AG04449 (cell line): ENCODE data around the gene SORD.
"Not testable (repeated sequence)": the region's sequence is repeated elsewhere in the genome, so short reads cannot be mapped to it uniquely, and the experiment has no call there.

ENCODE experiments used
- CTCF ChIA-PET: fragments of 350-600 bp; formaldehyde crosslinking; extraction: SDS; loops from one replicate; lab custom pipeline; 2021; ENCODE audit warnings: antibody characterized with exemption; lab: Yijun Ruan, JAX
- POLR2A ChIA-PET: fragments of 400-600, 350-600 bp; formaldehyde crosslinking; extraction: SDS; loops from one replicate; lab custom pipeline; 2020; ENCODE audit warnings: antibody characterized with exemption, inconsistent platforms; lab: Yijun Ruan, JAX
- DNase-seq: peaks from one replicate; pipeline ENCODE4 v3.0.0-alpha.2; 2010; ENCODE audit warnings: low read depth, low spot score
- H3K4me3 ChIP-seq: 2 replicates; pipeline ENCODE4 v1.5.1; 2011; ENCODE audit warnings: low read depth, mild to moderate bottlenecking, control low read depth, low read length
- TF ChIP-seq, protein P1 (sequence below): IDR thresholded peaks from one replicate; pipeline ENCODE4 v1.5.1; 2011; ENCODE audit warnings: mild to moderate bottlenecking, moderate library complexity, low read length, control low read depth, inconsistent platforms; ENCODE audit not compliant: insufficient read depth; ENCODE audit errors: missing control alignments

SORD gene

GRCh38 chr15:44999105-44999504 is 23.9 kb upstream of the SORD start:
- TF ChIP-seq, protein P1, sequence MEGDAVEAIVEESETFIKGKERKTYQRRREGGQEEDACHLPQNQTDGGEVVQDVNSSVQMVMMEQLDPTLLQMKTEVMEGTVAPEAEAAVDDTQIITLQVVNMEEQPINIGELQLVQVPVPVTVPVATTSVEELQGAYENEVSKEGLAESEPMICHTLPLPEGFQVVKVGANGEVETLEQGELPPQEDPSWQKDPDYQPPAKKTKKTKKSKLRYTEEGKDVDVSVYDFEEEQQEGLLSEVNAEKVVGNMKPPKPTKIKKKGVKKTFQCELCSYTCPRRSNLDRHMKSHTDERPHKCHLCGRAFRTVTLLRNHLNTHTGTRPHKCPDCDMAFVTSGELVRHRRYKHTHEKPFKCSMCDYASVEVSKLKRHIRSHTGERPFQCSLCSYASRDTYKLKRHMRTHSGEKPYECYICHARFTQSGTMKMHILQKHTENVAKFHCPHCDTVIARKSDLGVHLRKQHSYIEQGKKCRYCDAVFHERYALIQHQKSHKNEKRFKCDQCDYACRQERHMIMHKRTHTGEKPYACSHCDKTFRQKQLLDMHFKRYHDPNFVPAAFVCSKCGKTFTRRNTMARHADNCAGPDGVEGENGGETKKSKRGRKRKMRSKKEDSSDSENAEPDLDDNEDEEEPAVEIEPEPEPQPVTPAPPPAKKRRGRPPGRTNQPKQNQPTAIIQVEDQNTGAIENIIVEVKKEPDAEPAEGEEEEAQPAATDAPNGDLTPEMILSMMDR, result no peak
- DNase-seq, result no peak
- H3K4me3 ChIP-seq, result no peak overlapping the region
- ChIA-PET POLR2A (no interaction called here), CTCF (no interaction called here)

GRCh38 chr15:45001180-45001579 is 21.8 kb upstream of the SORD start:
- DNase-seq, H3K4me3 ChIP-seq, CTCF ChIA-PET, POLR2A ChIA-PET: not testable (repeated sequence)

DNA sequence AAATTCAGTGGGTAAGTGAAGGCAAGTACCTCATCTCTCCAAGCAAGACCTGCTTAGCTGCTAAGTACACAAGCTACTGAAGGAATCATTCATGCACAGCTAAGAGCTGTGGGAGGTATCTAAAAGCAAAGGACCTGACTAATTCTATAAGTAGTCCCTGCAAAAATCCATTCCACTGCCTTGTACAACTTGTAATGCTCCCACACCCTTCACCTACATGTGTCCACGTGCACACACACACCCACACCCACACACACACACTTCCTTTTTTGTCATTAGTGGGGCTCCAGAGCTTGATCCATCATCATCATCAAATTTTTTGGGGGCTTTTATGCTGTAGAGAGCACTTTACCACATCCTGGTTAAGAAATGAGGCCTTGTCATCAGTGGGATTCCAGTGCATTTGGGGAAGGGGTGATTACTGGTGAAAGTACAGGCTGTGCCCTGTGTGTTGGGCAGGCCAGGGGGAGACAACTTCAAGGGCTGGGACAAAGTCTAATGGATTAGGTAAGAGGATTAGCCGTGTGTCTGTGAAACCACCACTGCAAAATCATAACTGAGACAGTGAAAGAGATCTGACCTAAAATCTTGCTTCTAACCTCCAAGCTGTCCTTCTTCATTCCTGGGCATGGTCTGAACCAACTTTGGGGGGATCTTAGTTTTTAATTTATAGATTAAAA is 19.1 kb upstream of the SORD start:
- CTCF ChIA-PET, POLR2A ChIA-PET, H3K4me3 ChIP-seq, DNase-seq: not testable (repeated sequence)

GRCh38 chr15:45004590-45005175 is 18.3 kb upstream of the SORD start:
- DNase-seq, CTCF ChIA-PET, H3K4me3 ChIP-seq, POLR2A ChIA-PET: not testable (repeated sequence)

DNA sequence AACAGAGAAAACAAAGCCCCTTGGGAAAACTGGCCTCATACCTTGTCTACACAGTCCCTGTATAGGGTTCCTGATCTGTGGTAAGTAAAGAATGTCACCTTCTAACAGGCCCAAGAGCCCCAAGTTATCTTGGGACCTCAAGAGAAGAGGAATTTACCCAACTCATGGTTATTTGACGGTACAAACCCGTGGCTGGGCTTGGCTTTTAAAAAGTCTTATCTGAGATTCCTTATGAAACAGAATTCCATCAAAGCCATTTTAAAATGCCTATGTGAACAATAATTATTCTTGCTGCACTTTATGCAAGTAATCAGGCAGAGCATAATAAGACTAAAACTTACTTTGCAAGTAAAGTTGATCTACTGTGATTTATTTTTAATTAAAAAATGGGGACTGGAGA is 13.9 kb upstream of the SORD start:
- POLR2A ChIA-PET, result no interaction called here
- CTCF ChIA-PET, result no interaction called here
- H3K4me3 ChIP-seq, result no peak overlapping the region
- no peak for DNase-seq
- TF ChIP-seq, protein P1, result no peak

DNA sequence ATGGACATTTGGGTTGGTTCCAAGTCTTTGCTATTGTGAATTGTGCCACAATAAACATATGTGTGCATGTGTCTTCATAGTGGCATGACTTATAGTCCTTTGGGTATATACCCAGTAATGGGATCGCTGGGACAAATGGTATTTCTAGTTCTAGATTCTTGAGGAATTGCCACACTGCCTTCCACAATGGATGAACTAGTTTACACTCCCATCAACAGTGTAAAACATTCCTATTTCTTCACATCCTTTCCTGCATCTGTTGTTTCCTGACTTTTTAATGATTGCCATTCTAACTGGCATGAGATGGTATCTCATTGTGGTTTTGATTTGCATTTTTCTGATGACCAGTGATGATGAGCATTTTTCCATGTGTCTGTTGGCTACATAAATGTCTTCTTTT is 7.9 kb upstream of the SORD start:
- CTCF ChIA-PET, DNase-seq, H3K4me3 ChIP-seq, POLR2A ChIA-PET: not testable (repeated sequence)

DNA sequence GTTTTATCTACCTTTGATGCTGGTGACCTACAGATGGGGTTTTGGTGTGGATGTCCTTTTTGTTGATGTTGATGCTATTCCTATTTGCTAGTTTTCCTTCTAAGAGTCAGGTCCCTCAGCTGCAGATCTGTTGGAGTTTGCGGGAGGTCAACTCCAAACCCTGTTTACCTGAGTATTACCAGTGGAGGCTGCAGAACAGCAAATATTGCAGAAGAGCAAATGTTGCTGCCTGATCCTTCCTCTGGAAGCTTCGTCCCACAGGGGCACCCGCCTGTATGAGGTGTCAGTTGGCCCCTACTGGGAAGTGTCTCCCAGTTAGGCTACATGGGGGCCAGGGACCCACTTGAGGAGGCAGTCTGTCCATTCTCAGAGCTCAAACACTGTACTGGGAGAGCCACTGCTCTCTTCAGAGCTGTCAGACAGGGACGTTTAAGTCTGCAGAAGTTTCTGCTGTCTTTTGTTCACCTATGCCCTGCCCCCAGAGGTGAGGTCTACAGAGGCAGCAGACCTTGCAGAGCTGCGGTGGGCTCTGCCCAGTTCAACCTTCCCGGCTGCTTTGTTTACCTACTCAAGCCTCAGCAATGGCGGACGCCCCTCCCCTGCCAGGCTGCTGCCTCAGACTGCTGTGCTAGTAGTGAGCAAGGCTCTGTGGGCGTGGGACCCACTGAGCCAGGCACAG is 2.6 kb upstream of the SORD start:
- DNase-seq, POLR2A ChIA-PET, H3K4me3 ChIP-seq, CTCF ChIA-PET: not testable (repeated sequence)

DNA sequence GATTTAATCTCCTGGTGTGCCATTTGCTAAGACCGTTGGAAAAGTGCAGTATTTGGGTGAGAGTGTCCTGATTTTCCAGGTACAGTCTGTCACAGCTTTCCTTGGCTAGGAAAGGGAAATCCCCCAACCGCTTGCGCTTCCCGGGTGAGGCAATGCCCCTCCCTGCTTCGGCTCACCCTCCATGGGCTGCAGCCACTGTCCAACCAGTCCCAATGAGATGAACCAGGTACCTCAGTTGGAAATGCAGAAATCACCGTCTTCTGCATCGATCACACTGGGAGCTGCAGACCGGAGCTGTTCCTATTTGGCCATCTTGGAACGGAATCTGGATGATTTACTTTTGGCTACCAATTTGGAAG is 2.1 kb upstream of the SORD start:
- POLR2A ChIA-PET, H3K4me3 ChIP-seq, DNase-seq, CTCF ChIA-PET: not testable (repeated sequence)

GRCh38 chr15:45021348-45021747 is 1.6 kb upstream of the SORD start:
- H3K4me3 ChIP-seq, result no peak overlapping the region
- POLR2A ChIA-PET, result no interaction called here
- TF ChIP-seq, protein P1, result no peak
- CTCF ChIA-PET, result no interaction called here
- no peak for DNase-seq
